ENCODE data around the gene PSMA5.

Gene PSMA5

GRCh38 chr1:109371341-109371739 is 54.9 kb downstream of the PSMA5 start:
- Histone ChIP-seq H3K4me2 (ENCODE audit: low read depth, low read length, poor library complexity, severe bottlenecking) (peak overlapping the region; percentile 57), H2AFZ (ENCODE audit: low read length) (no peak overlapping the region)

GRCh38 chr1:109370712-109371340 is 55.4 kb downstream of the PSMA5 start:
- no peaks in the 10 kb centered on the region for H3K9me3 ChIP-seq (ENCODE audit: insufficient read depth, low read depth, low read length)
- H3K9me2 ChIP-seq (replicated peaks; ENCODE audit: low read depth, low read length) = no peaks in the 10 kb centered on the region
- H3K36me3 ChIP-seq (ENCODE audit: insufficient read depth, low read length) = peaks cover 15% of the 10 kb centered on the region; the same call in 1 of the 2 replicates
- no peaks in the 10 kb centered on the region for H3K27me3 ChIP-seq (ENCODE audit: insufficient read depth, low read length, poor library complexity, severe bottlenecking)
- H3K4me3 ChIP-seq (ENCODE audit: low read length, poor library complexity, severe bottlenecking) = peak overlapping the region; percentile 31
- no peaks in the 10 kb centered on the region for H3F3A ChIP-seq (ENCODE audit: low read depth)
- H3K79me2 ChIP-seq (ENCODE audit: insufficient read depth, low read length) = peaks cover 36% of the 10 kb centered on the region; the same call in 1 of the 2 replicates
- H3K4me1 ChIP-seq (ENCODE audit: insufficient read depth, low read length, poor library complexity, severe bottlenecking) = peaks cover 22% of the 10 kb centered on the region
- no peak for TF ChIP-seq EZH2phosphoT487 (IDR thresholded peaks at IDR 0.05; ENCODE audit: borderline replicate concordance)
- TF ChIP-seq, protein P1, sequence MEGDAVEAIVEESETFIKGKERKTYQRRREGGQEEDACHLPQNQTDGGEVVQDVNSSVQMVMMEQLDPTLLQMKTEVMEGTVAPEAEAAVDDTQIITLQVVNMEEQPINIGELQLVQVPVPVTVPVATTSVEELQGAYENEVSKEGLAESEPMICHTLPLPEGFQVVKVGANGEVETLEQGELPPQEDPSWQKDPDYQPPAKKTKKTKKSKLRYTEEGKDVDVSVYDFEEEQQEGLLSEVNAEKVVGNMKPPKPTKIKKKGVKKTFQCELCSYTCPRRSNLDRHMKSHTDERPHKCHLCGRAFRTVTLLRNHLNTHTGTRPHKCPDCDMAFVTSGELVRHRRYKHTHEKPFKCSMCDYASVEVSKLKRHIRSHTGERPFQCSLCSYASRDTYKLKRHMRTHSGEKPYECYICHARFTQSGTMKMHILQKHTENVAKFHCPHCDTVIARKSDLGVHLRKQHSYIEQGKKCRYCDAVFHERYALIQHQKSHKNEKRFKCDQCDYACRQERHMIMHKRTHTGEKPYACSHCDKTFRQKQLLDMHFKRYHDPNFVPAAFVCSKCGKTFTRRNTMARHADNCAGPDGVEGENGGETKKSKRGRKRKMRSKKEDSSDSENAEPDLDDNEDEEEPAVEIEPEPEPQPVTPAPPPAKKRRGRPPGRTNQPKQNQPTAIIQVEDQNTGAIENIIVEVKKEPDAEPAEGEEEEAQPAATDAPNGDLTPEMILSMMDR (conservative IDR thresholded peaks at IDR 0.05; ENCODE audit: low read length) = no peak
- H2AFZ ChIP-seq (ENCODE audit: low read length) = no peak overlapping the region
- peaks cover 4% of the 10 kb centered on the region for H4K20me1 ChIP-seq (ENCODE audit: insufficient read depth, low read length, poor library complexity, severe bottlenecking)
- no peak overlapping the region for H3K9ac ChIP-seq (ENCODE audit: low read depth, low read length, poor library complexity, severe bottlenecking)
- H3K4me2 ChIP-seq (ENCODE audit: low read depth, low read length, poor library complexity, severe bottlenecking) = peak overlapping the region; percentile 57

More at GRCh38 chr1:109371341-109371739, 54.9 kb downstream of the PSMA5 start:
- Histone ChIP-seq H3K9me3 (ENCODE audit: insufficient read depth, low read depth, low read length) (no peaks in the 10 kb centered on the region), H3K36me3 (ENCODE audit: insufficient read depth, low read length) (peaks cover 10% of the 10 kb centered on the region; the same call in 1 of the 2 replicates), H3K4me3 (ENCODE audit: low read length, poor library complexity, severe bottlenecking) (peak overlapping the region; percentile 31), H3K79me2 (ENCODE audit: insufficient read depth, low read length) (peaks cover 38% of the 10 kb centered on the region; the same call in 1 of the 2 replicates), H4K20me1 (ENCODE audit: insufficient read depth, low read length, poor library complexity, severe bottlenecking) (peaks cover 4% of the 10 kb centered on the region), H3K9me2 (replicated peaks; ENCODE audit: low read depth, low read length) (no peaks in the 10 kb centered on the region), H3K27me3 (ENCODE audit: insufficient read depth, low read length, poor library complexity, severe bottlenecking) (no peaks in the 10 kb centered on the region), H3K4me1 (ENCODE audit: insufficient read depth, low read length, poor library complexity, severe bottlenecking) (peaks cover 22% of the 10 kb centered on the region), H3F3A (ENCODE audit: low read depth) (no peaks in the 10 kb centered on the region), H3K9ac (ENCODE audit: low read depth, low read length, poor library complexity, severe bottlenecking) (no peak overlapping the region)
- TF ChIP-seq, protein P1 (conservative IDR thresholded peaks at IDR 0.05; ENCODE audit: low read length) = no peak
- TF ChIP-seq EZH2phosphoT487 (IDR thresholded peaks at IDR 0.05; ENCODE audit: borderline replicate concordance) = no peak

DNA sequence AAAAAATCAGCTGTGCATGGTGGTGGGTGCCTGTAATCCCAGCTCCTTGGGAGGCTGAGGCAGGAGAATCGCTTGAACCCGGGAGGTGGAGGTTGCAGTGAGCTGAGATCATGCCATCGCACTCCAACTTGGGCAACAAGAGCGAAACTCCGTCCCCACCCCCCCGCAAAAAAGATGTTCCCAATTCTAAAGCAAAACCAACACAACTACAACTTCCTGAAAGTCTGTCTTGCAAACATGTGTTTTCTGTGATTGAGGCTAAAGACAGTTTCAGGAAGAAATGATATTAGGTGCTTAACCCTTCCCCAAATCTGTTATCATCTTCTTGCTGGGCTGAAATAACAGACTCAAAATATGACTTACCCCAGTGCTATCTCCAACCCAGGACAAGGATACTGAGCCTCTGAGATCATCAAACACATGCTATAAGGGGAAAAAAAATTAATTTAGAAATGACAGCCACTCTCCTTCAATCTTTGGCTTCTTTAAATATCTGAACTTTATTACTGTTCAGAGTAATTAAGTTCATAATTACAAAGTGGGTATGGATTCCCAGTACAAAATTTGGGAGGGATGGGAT is 57.0 kb downstream of the PSMA5 start:
- H3K9me2 ChIP-seq (replicated peaks; ENCODE audit: low read depth, low read length) = no peaks in the 10 kb centered on the region
- peaks cover 22% of the 10 kb centered on the region for H3K4me1 ChIP-seq (ENCODE audit: insufficient read depth, low read length, poor library complexity, severe bottlenecking)
- H3K79me2 ChIP-seq (ENCODE audit: insufficient read depth, low read length) = peaks cover 26% of the 10 kb centered on the region; the same call in 1 of the 2 replicates
- H3F3A ChIP-seq (ENCODE audit: low read depth) = no peaks in the 10 kb centered on the region
- H3K9me3 ChIP-seq (ENCODE audit: insufficient read depth, low read depth, low read length) = no peaks in the 10 kb centered on the region
- TF ChIP-seq, protein P1 (conservative IDR thresholded peaks at IDR 0.05; ENCODE audit: low read length) = no peak
- no peak for TF ChIP-seq EZH2phosphoT487 (IDR thresholded peaks at IDR 0.05; ENCODE audit: borderline replicate concordance)
- H4K20me1 ChIP-seq (ENCODE audit: insufficient read depth, low read length, poor library complexity, severe bottlenecking) = peaks cover 4% of the 10 kb centered on the region
- H3K27me3 ChIP-seq (ENCODE audit: insufficient read depth, low read length, poor library complexity, severe bottlenecking) = no peaks in the 10 kb centered on the region
- H3K36me3 ChIP-seq (ENCODE audit: insufficient read depth, low read length) = peaks cover 30% of the 10 kb centered on the region; the same call in 1 of the 2 replicates
- no peak overlapping the region for H3K9ac ChIP-seq (ENCODE audit: low read depth, low read length, poor library complexity, severe bottlenecking)
- H2AFZ ChIP-seq (ENCODE audit: low read length) = no peak overlapping the region
- no peak overlapping the region for H3K4me3 ChIP-seq (ENCODE audit: low read length, poor library complexity, severe bottlenecking)
- H3K4me2 ChIP-seq (ENCODE audit: low read depth, low read length, poor library complexity, severe bottlenecking) = no peak overlapping the region

Measured in Loucy (cell line).